OCI-LY1 (cell line): ENCODE measurements around the gene ANKRD34A.

Experiments
- CTCF ChIP-seq: fragments of 200-600 bp; sonication (generic), shearing (Covaris generic); IDR thresholded peaks from 2 replicates; pipeline ENCODE4 v1.5.1; 2017; ENCODE audit warnings: mild to moderate bottlenecking, antibody characterized with exemption, low read length, moderate library complexity, mixed read lengths
- EZH2 ChIP-seq: fragments of 200-600 bp; sonication (generic), shearing (Covaris generic); IDR thresholded peaks from 2 replicates; pipeline ENCODE4 v1.8.0; 2017; ENCODE audit warnings: borderline replicate concordance, mixed run types, mild to moderate bottlenecking, antibody characterized with exemption, low read length, moderate library complexity, mixed read lengths

GRCh38 chr1:145980457-145980994, 16.2 kb upstream of the ANKRD34A start:
- TF ChIP-seq CTCF (no peak), EZH2 (no peak)
